MM.1S (cell line): ENCODE measurements around the gene TRPV4.

Experiments used
- DNase-seq: peaks from one replicate; pipeline ENCODE4 v3.0.0-alpha.2; 2015
- H2AFZ ChIP-seq: fragments of 300-600 bp; sonication (generic); 2 replicates; pipeline ENCODE4 v1.6.0; 2016; ENCODE audit warnings: antibody characterized with exemption, low read length
- H3F3A ChIP-seq: fragments of 300-600 bp; sonication (generic); 2 replicates; pipeline ENCODE4 v1.6.1; 2016; ENCODE audit warnings: mild to moderate bottlenecking, antibody characterized with exemption, low read length, moderate library complexity, mixed read lengths; ENCODE audit not compliant: insufficient read depth
- H3K27ac ChIP-seq: fragments of 300-600 bp; sonication (generic); 2 replicates; pipeline ENCODE4 v1.5.1; 2016; ENCODE audit warnings: mild to moderate bottlenecking, low read length
- H3K27me3 ChIP-seq: fragments of 300-600 bp; sonication (generic); replicated peaks from 2 replicates; pipeline ENCODE4 v1.6.0; 2016; ENCODE audit warnings: low read length; ENCODE audit not compliant: insufficient read depth
- H3K36me3 ChIP-seq: fragments of 300-600 bp; sonication (generic); replicated peaks from 2 replicates; pipeline ENCODE4 v1.6.1; 2016; ENCODE audit warnings: mild to moderate bottlenecking, low read length, mixed read lengths; ENCODE audit not compliant: insufficient read depth
- H3K4me1 ChIP-seq: fragments of 300-600 bp; sonication (generic); 2 replicates; pipeline ENCODE4 v1.6.1; 2016; ENCODE audit warnings: low read length, mixed read lengths
- H3K4me2 ChIP-seq: fragments of 300-600 bp; sonication (generic); 2 replicates; pipeline ENCODE4 v1.6.0; 2016; ENCODE audit warnings: low read depth, low read length
- H3K4me3 ChIP-seq: fragments of 300-600 bp; sonication (generic); 2 replicates; pipeline ENCODE4 v1.5.1; 2016; ENCODE audit warnings: low read length, mixed read lengths
- H3K79me2 ChIP-seq: fragments of 300-600 bp; sonication (generic); 2 replicates; pipeline ENCODE4 v1.6.1; 2016; ENCODE audit warnings: mixed run types, low read length, mixed read lengths
- H3K9ac ChIP-seq: fragments of 300-600 bp; sonication (generic); 2 replicates; pipeline ENCODE4 v1.6.1; 2016; ENCODE audit warnings: low read length, mixed read lengths
- H3K9me2 ChIP-seq: fragments of 300-600 bp; sonication (generic); replicated peaks from 2 replicates; pipeline ENCODE4 v1.6.1; 2016; ENCODE audit warnings: mild to moderate bottlenecking, low read length, mixed read lengths; ENCODE audit not compliant: insufficient read depth
- H3K9me3 ChIP-seq: fragments of 300-600 bp; sonication (generic); replicated peaks from 2 replicates; pipeline ENCODE4 v1.6.1; 2016; ENCODE audit warnings: mild to moderate bottlenecking, low read length, mixed read lengths; ENCODE audit not compliant: insufficient read depth
- H4K20me1 ChIP-seq: fragments of 300-600 bp; sonication (generic); 2 replicates; pipeline ENCODE4 v1.6.1; 2016; ENCODE audit warnings: mild to moderate bottlenecking, low read length, moderate library complexity, mixed read lengths; ENCODE audit not compliant: insufficient read depth
- EZH2 ChIP-seq: fragments of 300-600 bp; sonication (generic); optimal IDR thresholded peaks from 2 replicates; pipeline ENCODE3; 2017; ENCODE audit warnings: low read depth, mild to moderate bottlenecking, antibody characterized with exemption, low read length, mixed read lengths
- EZH2phosphoT487 ChIP-seq: fragments of 300-600 bp; sonication (generic); IDR thresholded peaks from 2 replicates; pipeline ENCODE4 v1.6.1; 2018; ENCODE audit warnings: antibody characterized with exemption, low read length
- TF ChIP-seq, protein P1 (sequence below): fragments of 300-600 bp; sonication (generic); IDR thresholded peaks from 2 replicates; pipeline ENCODE4 v1.5.1; 2016; ENCODE audit warnings: antibody characterized with exemption, low read length, mixed read lengths

Gene TRPV4

GRCh38 chr12:109831365-109831764 is 1.8 kb downstream of the TRPV4 start:
- TF ChIP-seq EZH2phosphoT487 (no peak), EZH2 (no peak)
- TF ChIP-seq, protein P1, sequence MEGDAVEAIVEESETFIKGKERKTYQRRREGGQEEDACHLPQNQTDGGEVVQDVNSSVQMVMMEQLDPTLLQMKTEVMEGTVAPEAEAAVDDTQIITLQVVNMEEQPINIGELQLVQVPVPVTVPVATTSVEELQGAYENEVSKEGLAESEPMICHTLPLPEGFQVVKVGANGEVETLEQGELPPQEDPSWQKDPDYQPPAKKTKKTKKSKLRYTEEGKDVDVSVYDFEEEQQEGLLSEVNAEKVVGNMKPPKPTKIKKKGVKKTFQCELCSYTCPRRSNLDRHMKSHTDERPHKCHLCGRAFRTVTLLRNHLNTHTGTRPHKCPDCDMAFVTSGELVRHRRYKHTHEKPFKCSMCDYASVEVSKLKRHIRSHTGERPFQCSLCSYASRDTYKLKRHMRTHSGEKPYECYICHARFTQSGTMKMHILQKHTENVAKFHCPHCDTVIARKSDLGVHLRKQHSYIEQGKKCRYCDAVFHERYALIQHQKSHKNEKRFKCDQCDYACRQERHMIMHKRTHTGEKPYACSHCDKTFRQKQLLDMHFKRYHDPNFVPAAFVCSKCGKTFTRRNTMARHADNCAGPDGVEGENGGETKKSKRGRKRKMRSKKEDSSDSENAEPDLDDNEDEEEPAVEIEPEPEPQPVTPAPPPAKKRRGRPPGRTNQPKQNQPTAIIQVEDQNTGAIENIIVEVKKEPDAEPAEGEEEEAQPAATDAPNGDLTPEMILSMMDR = no peak
- Histone ChIP-seq H3K9me3 (no peaks in the 10 kb centered on the region), H3K4me3 (no peak overlapping the region), H3K9me2 (no peaks in the 10 kb centered on the region), H3K27ac (no peak overlapping the region), H3K27me3 (peaks cover 3% of the 10 kb centered on the region; the same call in 1 of the 2 replicates), H2AFZ (no peak overlapping the region), H3K4me1 (no peaks in the 10 kb centered on the region), H3K36me3 (no peaks in the 10 kb centered on the region), H3K4me2 (no peak overlapping the region), H4K20me1 (no peaks in the 10 kb centered on the region), H3K9ac (no peak overlapping the region), H3F3A (no peaks in the 10 kb centered on the region), H3K79me2 (no peaks in the 10 kb centered on the region)
- no peak for DNase-seq

- Histone ChIP-seq H3K4me3 (no peak overlapping the region), H3K4me1 (no peaks in the 10 kb centered on the region), H3K9me2 (no peaks in the 10 kb centered on the region), H3K4me2 (no peak overlapping the region), H3K9me3 (no peaks in the 10 kb centered on the region), H3K27me3 (peaks cover 3% of the 10 kb centered on the region; the same call in 1 of the 2 replicates), H3K79me2 (no peaks in the 10 kb centered on the region), H3K36me3 (no peaks in the 10 kb centered on the region), H4K20me1 (no peaks in the 10 kb centered on the region), H2AFZ (no peak overlapping the region), H3K9ac (no peak overlapping the region), H3F3A (no peaks in the 10 kb centered on the region), H3K27ac (no peak overlapping the region)
- no peak for DNase-seq
- TF ChIP-seq, protein P1 = no peak
- TF ChIP-seq EZH2 (no peak), EZH2phosphoT487 (no peak)
These were observed 2.5 kb downstream of the TRPV4 start for GRCh38 chr12:109830718-109831117.

DNA sequence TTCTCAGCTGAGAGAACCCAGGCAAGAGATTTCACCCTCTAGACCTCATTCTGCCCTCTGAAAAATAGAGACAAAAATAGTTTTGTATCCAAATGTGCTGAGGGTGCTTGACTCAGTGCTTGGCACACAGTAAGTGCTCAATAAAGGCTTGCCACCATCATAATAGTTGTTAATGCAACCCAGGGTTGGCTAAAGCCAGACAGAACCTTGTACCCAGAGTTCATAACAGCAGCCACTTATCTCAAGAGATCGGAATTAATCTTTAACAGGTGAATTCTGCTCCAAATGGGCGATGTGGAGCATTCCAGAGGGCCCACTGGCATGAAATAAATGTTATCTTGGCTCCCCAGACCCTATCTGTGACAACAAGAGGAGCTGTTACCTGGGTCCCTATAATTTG is 2.9 kb downstream of the TRPV4 start:
- H3K27me3 ChIP-seq = peaks cover 3% of the 10 kb centered on the region; the same call in 1 of the 2 replicates
- no peaks in the 10 kb centered on the region for H3K9me2 ChIP-seq
- no peak for DNase-seq
- H3K9ac ChIP-seq = no peak overlapping the region
- no peak overlapping the region for H3K4me2 ChIP-seq
- H3K27ac ChIP-seq = no peak overlapping the region
- no peak for TF ChIP-seq EZH2
- no peaks in the 10 kb centered on the region for H3K36me3 ChIP-seq
- no peaks in the 10 kb centered on the region for H3F3A ChIP-seq
- no peaks in the 10 kb centered on the region for H3K4me1 ChIP-seq
- H3K79me2 ChIP-seq = no peaks in the 10 kb centered on the region
- H4K20me1 ChIP-seq = no peaks in the 10 kb centered on the region
- H3K4me3 ChIP-seq = no peak overlapping the region
- no peak overlapping the region for H2AFZ ChIP-seq
- H3K9me3 ChIP-seq = no peaks in the 10 kb centered on the region

DNA sequence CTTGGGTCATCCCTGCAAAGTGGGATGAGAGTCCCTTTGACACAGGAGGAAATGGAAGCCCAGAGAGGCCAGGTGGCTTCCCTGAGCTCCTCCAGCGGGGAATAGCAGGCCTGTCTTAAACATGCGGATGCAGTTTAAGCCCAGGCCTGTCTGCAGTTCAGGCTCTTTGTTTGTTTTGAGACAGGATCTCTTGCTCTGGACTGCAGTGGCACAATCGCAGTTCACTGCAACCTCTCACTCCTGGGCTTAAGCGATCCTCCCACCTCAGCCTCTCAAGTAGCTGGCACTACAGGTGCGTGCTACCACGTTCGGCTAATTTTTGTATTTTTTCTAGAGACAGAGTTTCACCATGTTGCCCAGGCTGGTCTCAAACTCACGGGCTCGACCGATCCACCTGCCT is 3.5 kb downstream of the TRPV4 start:
- H3K36me3 ChIP-seq = no peaks in the 10 kb centered on the region
- no peaks in the 10 kb centered on the region for H4K20me1 ChIP-seq
- H3K4me3 ChIP-seq = no peak overlapping the region
- TF ChIP-seq, protein P1 = no peak
- TF ChIP-seq EZH2phosphoT487 = no peak
- TF ChIP-seq EZH2 = no peak
- H3K4me1 ChIP-seq = no peaks in the 10 kb centered on the region
- H3K79me2 ChIP-seq = no peaks in the 10 kb centered on the region
- peaks cover 3% of the 10 kb centered on the region; the same call in 1 of the 2 replicates for H3K27me3 ChIP-seq
- H3K9me3 ChIP-seq = no peaks in the 10 kb centered on the region
- no peaks in the 10 kb centered on the region for H3K9me2 ChIP-seq
- no peak overlapping the region for H3K27ac ChIP-seq
- no peak overlapping the region for H3K4me2 ChIP-seq
- H3K9ac ChIP-seq = no peak overlapping the region
- no peak for DNase-seq
- no peak overlapping the region for H2AFZ ChIP-seq
- no peaks in the 10 kb centered on the region for H3F3A ChIP-seq
